GM23338 (cell line): ENCODE results near the gene M1AP. TPM values are rescaled to one million over a fixed set of nuclear protein-coding genes. Genes with fewer than 3 reads are reported as not detected.

ENCODE experiments used
- ATAC-seq: fragments of 200-7000 bp; cut with Tn5 transposase; 3 replicates; pipeline ENCODE4 v1.9.1; 2020
- DNase-seq: peaks from one replicate; pipeline ENCODE4 v3.0.0-alpha.2; 2015; ENCODE audit warnings: low spot score
- H2AFZ ChIP-seq: fragments of 200-600 bp; sonication (generic); 2 replicates; pipeline ENCODE4 v1.8.0; 2016; ENCODE audit warnings: antibody characterized with exemption, mild to moderate bottlenecking, moderate library complexity
- H3F3A ChIP-seq: fragments of 200-600 bp; sonication (generic); replicated peaks from 2 replicates; pipeline ENCODE4 v1.8.0; 2017; ENCODE audit warnings: antibody characterized with exemption, mixed run types, low read depth
- H3K27ac ChIP-seq: fragments of 200-600 bp; sonication (generic); 2 replicates; pipeline ENCODE4 v1.6.1; 2016; ENCODE audit warnings: low read depth
- H3K27me3 ChIP-seq: fragments of 200-600 bp; sonication (generic); 2 replicates; pipeline ENCODE4 v1.8.0; 2016; ENCODE audit warnings: mild to moderate bottlenecking, mixed run types, moderate library complexity; ENCODE audit not compliant: insufficient read depth
- H3K36me3 ChIP-seq: fragments of 200-600 bp; sonication (generic); 2 replicates; pipeline ENCODE4 v1.8.0; 2016; ENCODE audit warnings: mild to moderate bottlenecking; ENCODE audit not compliant: insufficient read depth
- H3K4me1 ChIP-seq: fragments of 200-600 bp; sonication (generic); 2 replicates; pipeline ENCODE4 v1.8.0; 2016; ENCODE audit warnings: mild to moderate bottlenecking, moderate library complexity; ENCODE audit not compliant: insufficient read depth
- H3K4me2 ChIP-seq: fragments of 200-600 bp; sonication (generic); 2 replicates; pipeline ENCODE4 v1.7.1; 2017; ENCODE audit warnings: mixed run types
- H3K4me3 ChIP-seq: fragments of 200-600 bp; sonication (generic); 2 replicates; pipeline ENCODE4 v1.6.1; 2016; ENCODE audit warnings: mixed run types
- H3K79me2 ChIP-seq: fragments of 200-600 bp; sonication (generic); replicated peaks from 2 replicates; pipeline ENCODE4 v1.8.0; 2017; ENCODE audit warnings: mild to moderate bottlenecking; ENCODE audit not compliant: insufficient read depth
- H3K9me2 ChIP-seq: fragments of 200-600 bp; sonication (generic); 2 replicates; pipeline ENCODE4 v1.8.0; 2017; ENCODE audit not compliant: insufficient read depth
- H4K20me1 ChIP-seq: fragments of 200-600 bp; sonication (generic); replicated peaks from 2 replicates; pipeline ENCODE4 v1.8.0; 2017; ENCODE audit warnings: mild to moderate bottlenecking; ENCODE audit not compliant: insufficient read depth
- H3K27ac Mint-ChIP-seq: 2 replicates; pipeline ENCODE4 v1.8.0; 2020; ENCODE audit warnings: inconsistent platforms, mild to moderate bottlenecking, moderate library complexity, mixed read lengths
- H3K27me3 Mint-ChIP-seq: 3 replicates; pipeline ENCODE4 v1.8.0; 2022; ENCODE audit warnings: low read depth, mild to moderate bottlenecking, moderate library complexity, mixed read lengths, inconsistent platforms; ENCODE audit not compliant: insufficient read depth, poor library complexity
- H3K36me3 Mint-ChIP-seq: 3 replicates; pipeline ENCODE4 v1.8.0; 2021; ENCODE audit warnings: low read depth, mild to moderate bottlenecking, inconsistent platforms, moderate library complexity, mixed read lengths
- H3K4me1 Mint-ChIP-seq: 3 replicates; pipeline ENCODE4 v1.8.0; 2020; ENCODE audit warnings: mild to moderate bottlenecking, inconsistent platforms, mixed read lengths
- H3K4me3 Mint-ChIP-seq: 3 replicates; pipeline ENCODE4 v1.8.0; 2021; ENCODE audit warnings: moderate library complexity, mild to moderate bottlenecking, inconsistent platforms, mixed read lengths
- H3K9me3 Mint-ChIP-seq: 3 replicates; pipeline ENCODE4 v1.8.0; 2020; ENCODE audit warnings: moderate library complexity, mild to moderate bottlenecking, inconsistent platforms, mixed read lengths
- CREB1 ChIP-seq: fragments of 250-450 bp; sonication (Bioruptor Pico); IDR thresholded peaks from 2 replicates; pipeline ENCODE4 v1.5.0; 2020; ENCODE audit warnings: low read depth, mild to moderate bottlenecking, moderate library complexity
- EZH2 ChIP-seq: fragments of 200-600 bp; sonication (generic); IDR thresholded peaks from one replicate; pipeline ENCODE4 v1.8.0; 2017; ENCODE audit warnings: antibody characterized with exemption, mild to moderate bottlenecking, low read depth; ENCODE audit not compliant: unreplicated experiment
- EZH2phosphoT487 ChIP-seq: fragments of 200-600 bp; sonication (generic); IDR thresholded peaks from one replicate; pipeline ENCODE4 v1.8.1; 2018; ENCODE audit warnings: antibody characterized with exemption; ENCODE audit not compliant: unreplicated experiment
- JUNB ChIP-seq: IDR thresholded peaks from one replicate; pipeline ENCODE4 v1.6.1; 2016; ENCODE audit warnings: antibody characterized with exemption; ENCODE audit not compliant: unreplicated experiment
- NANOG ChIP-seq: IDR thresholded peaks from 2 replicates; pipeline ENCODE4 v1.6.1; 2016; ENCODE audit warnings: antibody characterized with exemption, borderline replicate concordance
- POLR2AphosphoS5 ChIP-seq: IDR thresholded peaks from 2 replicates; pipeline ENCODE4 v1.6.1; 2016; ENCODE audit warnings: antibody characterized with exemption, low read depth
- STAT1 ChIP-seq: IDR thresholded peaks from one replicate; pipeline ENCODE4 v1.6.1; 2016; ENCODE audit warnings: antibody characterized with exemption; ENCODE audit not compliant: unreplicated experiment
- ZNF114 ChIP-seq: fragments of 250-450 bp; sonication (Bioruptor Pico); IDR thresholded peaks from 2 replicates; pipeline ENCODE4 v1.5.0; 2020; ENCODE audit warnings: mild to moderate bottlenecking, moderate library complexity
- ZNF331 ChIP-seq: fragments of 250-450 bp; sonication (Bioruptor Pico); IDR thresholded peaks from 2 replicates; pipeline ENCODE4 v1.5.0; 2020; ENCODE audit warnings: low read depth, mild to moderate bottlenecking, moderate library complexity
- polyA plus RNA-seq: library from polyadenylated mRNA; unstranded; fragments of >200 nt; fragmentation: Nextera tagmentation; extraction: Ambion mirVana; gene quantifications from 2 replicates; pipeline ENCODE4 v1.2.1, GENCODE V29; 2016
- total RNA-seq: library from RNA; depleted of rRNA; stranded (reverse); fragments of >200 nt; shearing (Covaris generic); gene quantifications from 2 replicates; pipeline ENCODE4 v1.2.3, GENCODE V29; 2014
- TF ChIP-seq, protein P1 (sequence below): fragments of 250-450 bp; sonication (Bioruptor Pico); IDR thresholded peaks from 2 replicates; pipeline ENCODE4 v1.5.0; 2020; ENCODE audit warnings: mild to moderate bottlenecking, moderate library complexity
- TF ChIP-seq, protein P2 (sequence below), 2 experiments: fragments of 200-600 bp in 1 of 2; sonication (generic) in 1 of 2; conservative IDR thresholded peaks; 2 replicates each; pipeline versions ENCODE4 v1.5.1 to v1.6.1; 2016 to 2017; ENCODE audit warnings: antibody characterized with exemption in 2 of 2, low read depth in 2 of 2, mild to moderate bottlenecking in 2 of 2, moderate library complexity in 1 of 2
- TF ChIP-seq, protein P3 (sequence below): IDR thresholded peaks from one replicate; pipeline ENCODE4 v1.6.1; 2018; ENCODE audit warnings: antibody characterized with exemption; ENCODE audit not compliant: unreplicated experiment
- TF ChIP-seq, protein P4 (sequence below): IDR thresholded peaks from 2 replicates; pipeline ENCODE4 v1.6.1; 2016; ENCODE audit warnings: antibody characterized with exemption

Gene M1AP
- total and polyA plus RNA-seq, 2 experiments from 2014 or later: 5.1 to 12.1 TPM

DNA sequence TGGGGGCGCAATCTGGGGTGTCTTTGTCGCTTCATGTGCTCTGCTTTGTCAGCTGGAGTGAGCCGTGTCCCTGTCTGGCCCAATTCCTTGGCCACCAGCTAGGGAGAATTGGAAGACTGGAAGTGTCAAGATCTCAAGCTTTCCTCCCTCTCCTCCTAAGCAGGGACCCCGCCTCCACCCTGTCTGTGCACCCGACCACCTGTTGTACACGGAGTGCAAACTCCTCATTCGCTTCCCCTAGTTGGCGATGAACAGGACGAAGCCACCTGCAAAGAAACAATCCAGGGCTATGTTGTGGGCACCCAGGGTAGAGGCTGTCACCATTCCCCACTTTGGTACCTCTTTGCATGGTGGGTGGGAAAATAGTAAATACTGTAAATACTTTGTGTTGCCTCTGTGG lies 120.4 kb downstream of the M1AP start:
- no peak overlapping the region for H3K27ac ChIP-seq
- ATAC-seq (no peak), DNase-seq (no peak)
- Mint-ChIP-seq H3K9me3 (no peaks in the 10 kb centered on the region), H3K4me1 (peaks cover 19% of the 10 kb centered on the region), H3K4me3 (peak overlapping the region; percentile 100), H3K27me3 (peaks cover 23% of the 10 kb centered on the region), H3K27ac (no peak overlapping the region), H3K36me3 (peaks cover 47% of the 10 kb centered on the region)
- H3K36me3 ChIP-seq: peaks cover 11% of the 10 kb centered on the region
- TF ChIP-seq STAT1 (no peak), NANOG (no peak), POLR2AphosphoS5 (no peak), ZNF114 (no peak), EZH2phosphoT487 (no peak), ZNF331 (CRISPR knock-in tag) (no peak), EZH2 (no peak), CREB1 (no peak), JUNB (no peak)
- TF ChIP-seq, protein P1, sequence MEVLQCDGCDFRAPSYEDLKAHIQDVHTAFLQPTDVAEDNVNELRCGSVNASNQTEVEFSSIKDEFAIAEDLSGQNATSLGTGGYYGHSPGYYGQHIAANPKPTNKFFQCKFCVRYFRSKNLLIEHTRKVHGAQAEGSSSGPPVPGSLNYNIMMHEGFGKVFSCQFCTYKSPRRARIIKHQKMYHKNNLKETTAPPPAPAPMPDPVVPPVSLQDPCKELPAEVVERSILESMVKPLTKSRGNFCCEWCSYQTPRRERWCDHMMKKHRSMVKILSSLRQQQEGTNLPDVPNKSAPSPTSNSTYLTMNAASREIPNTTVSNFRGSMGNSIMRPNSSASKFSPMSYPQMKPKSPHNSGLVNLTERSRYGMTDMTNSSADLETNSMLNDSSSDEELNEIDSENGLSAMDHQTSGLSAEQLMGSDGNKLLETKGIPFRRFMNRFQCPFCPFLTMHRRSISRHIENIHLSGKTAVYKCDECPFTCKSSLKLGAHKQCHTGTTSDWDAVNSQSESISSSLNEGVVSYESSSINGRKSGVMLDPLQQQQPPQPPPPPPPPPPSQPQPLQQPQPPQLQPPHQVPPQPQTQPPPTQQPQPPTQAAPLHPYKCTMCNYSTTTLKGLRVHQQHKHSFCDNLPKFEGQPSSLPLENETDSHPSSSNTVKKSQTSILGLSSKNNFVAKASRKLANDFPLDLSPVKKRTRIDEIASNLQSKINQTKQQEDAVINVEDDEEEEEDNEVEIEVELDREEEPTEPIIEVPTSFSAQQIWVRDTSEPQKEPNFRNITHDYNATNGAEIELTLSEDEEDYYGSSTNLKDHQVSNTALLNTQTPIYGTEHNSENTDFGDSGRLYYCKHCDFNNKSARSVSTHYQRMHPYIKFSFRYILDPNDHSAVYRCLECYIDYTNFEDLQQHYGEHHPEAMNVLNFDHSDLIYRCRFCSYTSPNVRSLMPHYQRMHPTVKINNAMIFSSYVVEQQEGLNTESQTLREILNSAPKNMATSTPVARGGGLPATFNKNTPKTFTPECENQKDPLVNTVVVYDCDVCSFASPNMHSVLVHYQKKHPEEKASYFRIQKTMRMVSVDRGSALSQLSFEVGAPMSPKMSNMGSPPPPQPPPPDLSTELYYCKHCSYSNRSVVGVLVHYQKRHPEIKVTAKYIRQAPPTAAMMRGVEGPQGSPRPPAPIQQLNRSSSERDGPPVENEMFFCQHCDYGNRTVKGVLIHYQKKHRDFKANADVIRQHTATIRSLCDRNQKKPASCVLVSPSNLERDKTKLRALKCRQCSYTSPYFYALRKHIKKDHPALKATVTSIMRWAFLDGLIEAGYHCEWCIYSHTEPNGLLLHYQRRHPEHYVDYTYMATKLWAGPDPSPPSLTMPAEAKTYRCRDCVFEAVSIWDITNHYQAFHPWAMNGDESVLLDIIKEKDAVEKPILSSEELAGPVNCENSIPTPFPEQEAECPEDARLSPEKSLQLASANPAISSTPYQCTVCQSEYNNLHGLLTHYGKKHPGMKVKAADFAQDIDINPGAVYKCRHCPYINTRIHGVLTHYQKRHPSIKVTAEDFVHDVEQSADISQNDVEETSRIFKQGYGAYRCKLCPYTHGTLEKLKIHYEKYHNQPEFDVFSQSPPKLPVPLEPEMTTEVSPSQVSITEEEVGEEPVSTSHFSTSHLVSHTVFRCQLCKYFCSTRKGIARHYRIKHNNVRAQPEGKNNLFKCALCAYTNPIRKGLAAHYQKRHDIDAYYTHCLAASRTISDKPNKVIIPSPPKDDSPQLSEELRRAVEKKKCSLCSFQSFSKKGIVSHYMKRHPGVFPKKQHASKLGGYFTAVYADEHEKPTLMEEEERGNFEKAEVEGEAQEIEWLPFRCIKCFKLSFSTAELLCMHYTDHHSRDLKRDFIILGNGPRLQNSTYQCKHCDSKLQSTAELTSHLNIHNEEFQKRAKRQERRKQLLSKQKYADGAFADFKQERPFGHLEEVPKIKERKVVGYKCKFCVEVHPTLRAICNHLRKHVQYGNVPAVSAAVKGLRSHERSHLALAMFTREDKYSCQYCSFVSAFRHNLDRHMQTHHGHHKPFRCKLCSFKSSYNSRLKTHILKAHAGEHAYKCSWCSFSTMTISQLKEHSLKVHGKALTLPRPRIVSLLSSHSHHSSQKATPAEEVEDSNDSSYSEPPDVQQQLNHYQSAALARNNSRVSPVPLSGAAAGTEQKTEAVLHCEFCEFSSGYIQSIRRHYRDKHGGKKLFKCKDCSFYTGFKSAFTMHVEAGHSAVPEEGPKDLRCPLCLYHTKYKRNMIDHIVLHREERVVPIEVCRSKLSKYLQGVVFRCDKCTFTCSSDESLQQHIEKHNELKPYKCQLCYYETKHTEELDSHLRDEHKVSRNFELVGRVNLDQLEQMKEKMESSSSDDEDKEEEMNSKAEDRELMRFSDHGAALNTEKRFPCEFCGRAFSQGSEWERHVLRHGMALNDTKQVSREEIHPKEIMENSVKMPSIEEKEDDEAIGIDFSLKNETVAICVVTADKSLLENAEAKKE (CRISPR knock-in tag): no peak
- TF ChIP-seq, protein P2, sequence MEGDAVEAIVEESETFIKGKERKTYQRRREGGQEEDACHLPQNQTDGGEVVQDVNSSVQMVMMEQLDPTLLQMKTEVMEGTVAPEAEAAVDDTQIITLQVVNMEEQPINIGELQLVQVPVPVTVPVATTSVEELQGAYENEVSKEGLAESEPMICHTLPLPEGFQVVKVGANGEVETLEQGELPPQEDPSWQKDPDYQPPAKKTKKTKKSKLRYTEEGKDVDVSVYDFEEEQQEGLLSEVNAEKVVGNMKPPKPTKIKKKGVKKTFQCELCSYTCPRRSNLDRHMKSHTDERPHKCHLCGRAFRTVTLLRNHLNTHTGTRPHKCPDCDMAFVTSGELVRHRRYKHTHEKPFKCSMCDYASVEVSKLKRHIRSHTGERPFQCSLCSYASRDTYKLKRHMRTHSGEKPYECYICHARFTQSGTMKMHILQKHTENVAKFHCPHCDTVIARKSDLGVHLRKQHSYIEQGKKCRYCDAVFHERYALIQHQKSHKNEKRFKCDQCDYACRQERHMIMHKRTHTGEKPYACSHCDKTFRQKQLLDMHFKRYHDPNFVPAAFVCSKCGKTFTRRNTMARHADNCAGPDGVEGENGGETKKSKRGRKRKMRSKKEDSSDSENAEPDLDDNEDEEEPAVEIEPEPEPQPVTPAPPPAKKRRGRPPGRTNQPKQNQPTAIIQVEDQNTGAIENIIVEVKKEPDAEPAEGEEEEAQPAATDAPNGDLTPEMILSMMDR (conservative IDR thresholded peaks at IDR 0.05; ENCODE audit: low read depth in 2 of 2): no peak
- TF ChIP-seq, protein P3, sequence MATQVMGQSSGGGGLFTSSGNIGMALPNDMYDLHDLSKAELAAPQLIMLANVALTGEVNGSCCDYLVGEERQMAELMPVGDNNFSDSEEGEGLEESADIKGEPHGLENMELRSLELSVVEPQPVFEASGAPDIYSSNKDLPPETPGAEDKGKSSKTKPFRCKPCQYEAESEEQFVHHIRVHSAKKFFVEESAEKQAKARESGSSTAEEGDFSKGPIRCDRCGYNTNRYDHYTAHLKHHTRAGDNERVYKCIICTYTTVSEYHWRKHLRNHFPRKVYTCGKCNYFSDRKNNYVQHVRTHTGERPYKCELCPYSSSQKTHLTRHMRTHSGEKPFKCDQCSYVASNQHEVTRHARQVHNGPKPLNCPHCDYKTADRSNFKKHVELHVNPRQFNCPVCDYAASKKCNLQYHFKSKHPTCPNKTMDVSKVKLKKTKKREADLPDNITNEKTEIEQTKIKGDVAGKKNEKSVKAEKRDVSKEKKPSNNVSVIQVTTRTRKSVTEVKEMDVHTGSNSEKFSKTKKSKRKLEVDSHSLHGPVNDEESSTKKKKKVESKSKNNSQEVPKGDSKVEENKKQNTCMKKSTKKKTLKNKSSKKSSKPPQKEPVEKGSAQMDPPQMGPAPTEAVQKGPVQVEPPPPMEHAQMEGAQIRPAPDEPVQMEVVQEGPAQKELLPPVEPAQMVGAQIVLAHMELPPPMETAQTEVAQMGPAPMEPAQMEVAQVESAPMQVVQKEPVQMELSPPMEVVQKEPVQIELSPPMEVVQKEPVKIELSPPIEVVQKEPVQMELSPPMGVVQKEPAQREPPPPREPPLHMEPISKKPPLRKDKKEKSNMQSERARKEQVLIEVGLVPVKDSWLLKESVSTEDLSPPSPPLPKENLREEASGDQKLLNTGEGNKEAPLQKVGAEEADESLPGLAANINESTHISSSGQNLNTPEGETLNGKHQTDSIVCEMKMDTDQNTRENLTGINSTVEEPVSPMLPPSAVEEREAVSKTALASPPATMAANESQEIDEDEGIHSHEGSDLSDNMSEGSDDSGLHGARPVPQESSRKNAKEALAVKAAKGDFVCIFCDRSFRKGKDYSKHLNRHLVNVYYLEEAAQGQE: no peak
- TF ChIP-seq, protein P4, sequence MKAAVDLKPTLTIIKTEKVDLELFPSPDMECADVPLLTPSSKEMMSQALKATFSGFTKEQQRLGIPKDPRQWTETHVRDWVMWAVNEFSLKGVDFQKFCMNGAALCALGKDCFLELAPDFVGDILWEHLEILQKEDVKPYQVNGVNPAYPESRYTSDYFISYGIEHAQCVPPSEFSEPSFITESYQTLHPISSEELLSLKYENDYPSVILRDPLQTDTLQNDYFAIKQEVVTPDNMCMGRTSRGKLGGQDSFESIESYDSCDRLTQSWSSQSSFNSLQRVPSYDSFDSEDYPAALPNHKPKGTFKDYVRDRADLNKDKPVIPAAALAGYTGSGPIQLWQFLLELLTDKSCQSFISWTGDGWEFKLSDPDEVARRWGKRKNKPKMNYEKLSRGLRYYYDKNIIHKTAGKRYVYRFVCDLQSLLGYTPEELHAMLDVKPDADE: no peak
- no peak overlapping the region for H2AFZ ChIP-seq
- peaks cover 9% of the 10 kb centered on the region; the same call in 1 of the 2 replicates for H4K20me1 ChIP-seq
- H3F3A ChIP-seq: 0 out of 2 replicates have a peak, but pooled peaks cover 12% of the 10 kb centered on the region
- peaks cover 18% of the 10 kb centered on the region for H3K79me2 ChIP-seq
- H3K9me2 ChIP-seq: no peaks in the 10 kb centered on the region
- H3K27me3 ChIP-seq: peaks cover 6% of the 10 kb centered on the region; the same call in 1 of the 2 replicates
- H3K4me1 ChIP-seq: peaks cover 7% of the 10 kb centered on the region; the same call in 1 of the 2 replicates
- no peak overlapping the region; the same call in 1 of the 2 replicates for H3K4me3 ChIP-seq
- no peak overlapping the region for H3K4me2 ChIP-seq
